K562 (cell line): Measurements from ENCODE around the gene TFPT. TPM values are rescaled to one million over a fixed set of nuclear protein-coding genes. Genes with fewer than 3 reads are reported as not detected.

Experiments used
- ATAC-seq: fragments of 200-7000 bp; cut with Tn5 transposase; 3 replicates; pipeline ENCODE4 v1.9.1; 2020; ENCODE audit warnings: moderate library complexity
- BruUV-seq: library from RNA; stranded (reverse); fragments of 400-500 nt; replicated peaks from 2 replicates; lab custom pipeline; 2021; lab: Mats Ljungman, UMichigan
- CTCF ChIA-PET: fragments of 300-600 bp; formaldehyde crosslinking; extraction: SDS; loops from one replicate; lab custom pipeline; 2021; ENCODE audit warnings: low intra/inter-chr PET ratio; lab: Yijun Ruan, JAX
- POLR2A ChIA-PET: fragments of 300-600, 350-650 bp; sonication (Branson Sonifier 250); formaldehyde crosslinking; extraction: SDS; loops from one replicate; lab custom pipeline; 2021; ENCODE audit warnings: antibody characterized with exemption, inconsistent platforms; lab: Yijun Ruan, JAX
- DNase-seq, 4 experiments: peaks; one replicate each; pipeline versions ENCODE4 v3.0.0 to v3.0.0-alpha.2; 2011 to 2018; ENCODE audit warnings: low spot score in 3 of 4, mixed read lengths in 3 of 4; ENCODE audit errors: extremely low read depth in 1 of 4
- FAIRE-seq: peaks from 2 replicates; lab custom pipeline; 2011; peaks lifted over from hg19 to GRCh38; lab: Jason Lieb, UNC
- H2AFZ ChIP-seq: 2 replicates; pipeline ENCODE4 v1.6.0; 2011; ENCODE audit warnings: low read depth, low read length, control low read depth, inconsistent platforms
- H3K27ac ChIP-seq: fragments of 200-600 bp; 3 replicates; pipeline ENCODE4 v1.8.0; 2011; ENCODE audit warnings: low read depth, mild to moderate bottlenecking, control low read depth, inconsistent platforms, low read length, moderate library complexity, mixed read lengths; ENCODE audit errors: extremely low read depth
- H3K27me3 ChIP-seq, 2 experiments: fragments of 300-600 bp in 1 of 2; 2 replicates in 1 of 2; 3 replicates in 1 of 2; pipeline versions ENCODE4 v1.6.0 to v1.8.0; 2011; ENCODE audit warnings: inconsistent platforms in 2 of 2, low read length in 2 of 2, mild to moderate bottlenecking in 1 of 2, mixed read lengths in 1 of 2, moderate library complexity in 1 of 2; ENCODE audit not compliant: control insufficient read depth in 2 of 2, insufficient read depth in 2 of 2
- H3K36me3 ChIP-seq: fragments of 300-600 bp; 3 replicates; pipeline ENCODE4 v1.8.0; 2011; ENCODE audit warnings: mild to moderate bottlenecking, low read length, inconsistent platforms; ENCODE audit not compliant: control insufficient read depth, insufficient read depth
- H3K4me1 ChIP-seq, 2 experiments: fragments of 200-600 bp in 1 of 2; replicated peaks in 1 of 2; 2 replicates in 1 of 2; 3 replicates in 1 of 2; pipeline versions ENCODE4 v1.5.1 to v1.8.0; 2011; ENCODE audit warnings: inconsistent platforms in 2 of 2, low read length in 2 of 2, mild to moderate bottlenecking in 1 of 2, mixed read lengths in 1 of 2, moderate library complexity in 1 of 2; ENCODE audit not compliant: control insufficient read depth in 2 of 2, insufficient read depth in 2 of 2
- H3K4me2 ChIP-seq: 2 replicates; pipeline ENCODE4 v1.6.1; 2011; ENCODE audit warnings: low read length, control low read depth, inconsistent platforms, mixed read lengths; ENCODE audit not compliant: insufficient read depth
- H3K4me3 ChIP-seq: fragments of 200-600 bp; sonication (generic), shearing (Covaris generic); 2 replicates; pipeline ENCODE4 v1.5.1; 2016; ENCODE audit warnings: control low read depth, inconsistent platforms
- H3K79me2 ChIP-seq: fragments of 200-600 bp; 3 replicates; pipeline ENCODE4 v1.8.0; 2011; ENCODE audit warnings: low read length, inconsistent platforms; ENCODE audit not compliant: control insufficient read depth, insufficient read depth
- H3K9ac ChIP-seq, 2 experiments: 2 replicates each; pipeline versions ENCODE4 v1.6.0 to v1.6.1; 2011; ENCODE audit warnings: low read depth in 2 of 2, low read length in 2 of 2, control low read depth in 1 of 2, inconsistent platforms in 1 of 2, mild to moderate bottlenecking in 1 of 2, mixed read lengths in 1 of 2; ENCODE audit not compliant: insufficient read depth in 1 of 2
- H3K9me1 ChIP-seq: one replicate; pipeline ENCODE4 v1.6.0; 2011; ENCODE audit warnings: inconsistent platforms, mild to moderate bottlenecking, low read length, moderate library complexity; ENCODE audit not compliant: control insufficient read depth, insufficient read depth
- H3K9me3 ChIP-seq: replicated peaks from 2 replicates; pipeline ENCODE4 v1.5.1; 2011; ENCODE audit warnings: low read depth, low read length, inconsistent platforms; ENCODE audit not compliant: control insufficient read depth, insufficient read depth
- H4K20me1 ChIP-seq: replicated peaks from 2 replicates; pipeline ENCODE4 v1.6.1; 2011; ENCODE audit warnings: low read length, inconsistent platforms, mixed read lengths; ENCODE audit not compliant: control insufficient read depth, insufficient read depth
- ATF7 ChIP-seq: fragments of 450-650 bp; IDR thresholded peaks from 2 replicates; pipeline ENCODE4 v1.7.1; 2014; ENCODE audit warnings: mild to moderate bottlenecking, moderate library complexity
- BRCA1 ChIP-seq, 2 experiments: fragments of 450-650 bp in 1 of 2; sonication (generic) in 1 of 2; formaldehyde crosslinking in 1 of 2; IDR thresholded peaks; 2 replicates each; pipeline versions ENCODE4 v1.5.0 to v1.6.1; 2017 to 2020; ENCODE audit warnings: mild to moderate bottlenecking in 1 of 2, missing genetic modification reagents in 1 of 2
- FOXK2 ChIP-seq, 2 experiments: fragments of 450-650 bp; IDR thresholded peaks in 1 of 2; conservative IDR thresholded peaks in 1 of 2; 2 replicates each; pipeline ENCODE4 v1.6.1; 2016; ENCODE audit warnings: low read depth in 2 of 2, mild to moderate bottlenecking in 1 of 2
- FOXM1 ChIP-seq, 2 experiments: fragments of 450-650 bp in 1 of 2; sonication (generic) in 1 of 2; formaldehyde crosslinking in 1 of 2; IDR thresholded peaks; 2 replicates each; pipeline versions ENCODE4 v1.6.1 to v1.9.0; 2017 to 2022; ENCODE audit warnings: low read depth in 2 of 2, mild to moderate bottlenecking in 2 of 2, missing genetic modification reagents in 1 of 2, moderate library complexity in 1 of 2
- GTF2B ChIP-seq: IDR thresholded peaks from 2 replicates; pipeline ENCODE4 v1.6.1; 2011; ENCODE audit not compliant: insufficient read length; ENCODE audit errors: extremely low read depth
- LARP7 ChIP-seq: fragments of 450-650 bp; IDR thresholded peaks from 2 replicates; pipeline ENCODE4 v1.6.1; 2016
- MCM7 ChIP-seq, 2 experiments: fragments of 450-650 bp; IDR thresholded peaks; 2 replicates each; pipeline ENCODE4 v1.6.1; 2016 to 2018
- NR2F6 ChIP-seq: fragments of 450-650 bp; formaldehyde crosslinking; IDR thresholded peaks from 2 replicates; pipeline ENCODE4 v1.4.0; 2020; ENCODE audit warnings: mild to moderate bottlenecking
- PKNOX1 ChIP-seq: fragments of 450-650 bp; IDR thresholded peaks from 2 replicates; pipeline ENCODE4 v1.6.1; 2016
- SMARCC2 ChIP-seq: fragments of 450-650 bp; IDR thresholded peaks from 2 replicates; pipeline ENCODE4 v1.6.1; 2017; ENCODE audit warnings: antibody characterized with exemption, moderate library complexity, mild to moderate bottlenecking, low read depth
- SMARCE1 ChIP-seq: fragments of 450-650 bp; IDR thresholded peaks from 2 replicates; pipeline ENCODE4 v1.7.1; 2016; ENCODE audit warnings: mild to moderate bottlenecking
- SMC3 ChIP-seq: conservative IDR thresholded peaks from 2 replicates; pipeline ENCODE4 v1.6.1; 2011; ENCODE audit warnings: low read depth, low read length, improper control_type of control experiment; ENCODE audit not compliant: insufficient read depth
- STAT6 ChIP-seq: sonication (generic); formaldehyde crosslinking; IDR thresholded peaks from 2 replicates; pipeline ENCODE4 v1.8.1; 2023; ENCODE audit warnings: mild to moderate bottlenecking, missing genetic modification reagents
- SUPT5H ChIP-seq: fragments of 450-650 bp; IDR thresholded peaks from 2 replicates; pipeline ENCODE4 v1.6.1; 2016
- YBX1 ChIP-seq: fragments of 450-650 bp; IDR thresholded peaks from 2 replicates; pipeline ENCODE4 v1.7.1; 2016; ENCODE audit warnings: mild to moderate bottlenecking
- ZBTB12 ChIP-seq: fragments of 250-450 bp; sonication (Bioruptor Pico); IDR thresholded peaks from 2 replicates; pipeline ENCODE4 v1.4.0; 2020
- ZC3H8 ChIP-seq: fragments of 450-650 bp; IDR thresholded peaks from 2 replicates; pipeline ENCODE4 v1.6.1; 2017
- ZNF586 ChIP-seq: fragments of 450-650 bp; formaldehyde crosslinking; conservative IDR thresholded peaks from 2 replicates; pipeline ENCODE4 v1.4.0; 2020; ENCODE audit warnings: mild to moderate bottlenecking, moderate library complexity
- WGBS: fragments of 100-300 bp; shearing (Covaris generic); methylation state at CpG from one replicate; pipeline ENCODE4 v1.1.6; 2016; ENCODE audit warnings: low coverage, mixed read lengths; ENCODE audit not compliant: insufficient coverage; ENCODE audit errors: missing lambda C conversion rate; 5-methylcytosine and 5-hydroxymethylcytosine counted together
- in situ Hi-C: fragments of 300-500 bp; cut with MboI; formaldehyde crosslinking; loops from 4 replicates; pipeline ENCODE4 v1.15.0; 2018; ENCODE audit warnings: inconsistent platforms, mixed read lengths
- intact Hi-C: fragments of 100-400 bp; cut with micrococcal nuclease; formaldehyde crosslinking; loops from 2 replicates; pipeline ENCODE4 v1.14.2; 2022
- polyA plus RNA-seq, 8 experiments: library from polyadenylated mRNA; depleted of rRNA in 4 of 8; stranded (reverse) in 5 of 8; unstranded in 3 of 8; fragments of >200 nt; fragmentation: Nextera tagmentation in 2 of 8; fragmentation: Illumina TruSeq in 1 of 8; extraction: Ambion mirVana in 2 of 8; extraction: Trizol in 1 of 8; gene quantifications; 2 replicates each; pipeline versions ENCODE4 v1.2.1 to v1.2.3, GENCODE V29; 2011 to 2014; ENCODE audit warnings: inconsistent platforms in 1 of 8, missing spikeins in 1 of 8
- total RNA-seq, 7 experiments: library from RNA; depleted of rRNA in 6 of 7; stranded (reverse); fragments of >200 nt in 6 of 7; fragmentation: Illumina TruSeq in 2 of 7; extraction: Trizol in 2 of 7; gene quantifications; 2 replicates each; pipeline versions ENCODE4 v1.2.1 to v1.2.3, GENCODE V29; 2011 to 2021; ENCODE audit warnings: low replicate concordance in 1 of 7

TFPT gene
- total and polyA plus RNA-seq, 9 of the 15 experiments (the other 6 are each of a cell fraction or from before 2014, with no cell fraction given) = 0.72 to 16.4 (median 9.2) TPM

- ChIA-PET POLR2A (interaction anchor here (1.0 to 1.7 kb wide), 3 partner anchors 19 to 111 kb away, joined by 4 to 6 read pairs (median 5); partner anchors contain the start of genes CNOT3, PRPF31 and TFPT), CTCF (no interaction called here)
- ATAC-seq (peak; percentile 77), DNase-seq (peak; percentile 36 to 57 (median 46)), FAIRE-seq (no peak)
- intact Hi-C loops = no loop called here
- no peaks in the 10 kb centered on the region for H3K36me3 ChIP-seq
- H3K9ac ChIP-seq = peak overlapping the region in 1 of 2 experiments; percentile 80; a peak in 2 of 4 replicates
- no peaks in the 10 kb centered on the region for H3K79me2 ChIP-seq
- peaks cover 0 to 9% of the 10 kb centered on the region in 2 experiments; a peak in 3 of 5 replicates for H3K27me3 ChIP-seq
- in situ Hi-C loops = no loop called here
- 6% methylated on average over 9 of the region's 14 CpGs for WGBS
- no TSS peak for BruUV-seq
- peaks cover 3% of the 10 kb centered on the region; the same call in 1 of the 2 replicates for H3K9me3 ChIP-seq
- peaks cover 0 to 26% of the 10 kb centered on the region in 2 experiments; a peak in 3 of 5 replicates for H3K4me1 ChIP-seq
- H3K4me3 ChIP-seq = peak overlapping the region; percentile 15; the same call in 1 of the 2 replicates
- no peaks in the 10 kb centered on the region for H4K20me1 ChIP-seq
- H3K9me1 ChIP-seq = no peaks in the 10 kb centered on the region
- H2AFZ ChIP-seq = peak overlapping the region; percentile 68
- peak overlapping the region; percentile 62 for H3K4me2 ChIP-seq
- no peak overlapping the region for H3K27ac ChIP-seq
- TF ChIP-seq LARP7 = peak; percentile 89; the same call in 1 of the 2 replicates
- TF ChIP-seq ATF7 = no peak
- no peak for TF ChIP-seq GTF2B
- no peak for TF ChIP-seq NR2F6 (CRISPR knock-in tag)
- TF ChIP-seq BRCA1 (IDR thresholded peaks at IDR 0.05) = no peak
- TF ChIP-seq BRCA1 (CRISPR knock-in tag; IDR thresholded peaks at IDR 0.05) = no peak
- TF ChIP-seq SMC3 = 0 out of 2 replicates have a peak, but pooled peaks have one; percentile 6
- 0 out of 4 replicates have a peak, but pooled peaks have one; percentile 17 to 51 for TF ChIP-seq FOXK2 (conservative IDR thresholded peaks at IDR 0.05 in 1 of 2, IDR thresholded peaks at IDR 0.05 in 1 of 2; ENCODE audit: low read depth in 2 of 2)
- TF ChIP-seq ZC3H8 = peak; percentile 47; the same call in 1 of the 2 replicates
- TF ChIP-seq STAT6 (CRISPR knock-in tag) = no peak
- TF ChIP-seq FOXM1 (IDR thresholded peaks at IDR 0.05; ENCODE audit: low read depth) = no peak
- no peak for TF ChIP-seq FOXM1 (CRISPR knock-in tag; IDR thresholded peaks at IDR 0.05; ENCODE audit: low read depth)
- no peak for TF ChIP-seq MCM7 (IDR thresholded peaks at IDR 0.05)
- TF ChIP-seq PKNOX1 = peak; percentile 61
- TF ChIP-seq ZNF586 = no peak
- TF ChIP-seq SUPT5H = no peak
- peak; percentile 72 for TF ChIP-seq SMARCE1
- TF ChIP-seq ZBTB12 (CRISPR knock-in tag) = no peak
- TF ChIP-seq YBX1 = no peak
- no peak for TF ChIP-seq SMARCC2
These were observed 18.8 kb downstream of the TFPT start for GRCh38 chr19:54096617-54097106.
